CD4-positive, alpha-beta T cell treated with Interferon alpha-2 for 1 hour (primary cell): Measurements from ENCODE around the gene PTK6.
"Not testable (repeated sequence)": the region's sequence is repeated elsewhere in the genome, so short reads cannot be mapped to it uniquely, and the experiment has no call there.

Experiments used
- DNase-seq, 2 donors: peaks; one replicate each; pipeline ENCODE4 v3.0.0-alpha.2; 2020 to 2022

PTK6 gene

DNA sequence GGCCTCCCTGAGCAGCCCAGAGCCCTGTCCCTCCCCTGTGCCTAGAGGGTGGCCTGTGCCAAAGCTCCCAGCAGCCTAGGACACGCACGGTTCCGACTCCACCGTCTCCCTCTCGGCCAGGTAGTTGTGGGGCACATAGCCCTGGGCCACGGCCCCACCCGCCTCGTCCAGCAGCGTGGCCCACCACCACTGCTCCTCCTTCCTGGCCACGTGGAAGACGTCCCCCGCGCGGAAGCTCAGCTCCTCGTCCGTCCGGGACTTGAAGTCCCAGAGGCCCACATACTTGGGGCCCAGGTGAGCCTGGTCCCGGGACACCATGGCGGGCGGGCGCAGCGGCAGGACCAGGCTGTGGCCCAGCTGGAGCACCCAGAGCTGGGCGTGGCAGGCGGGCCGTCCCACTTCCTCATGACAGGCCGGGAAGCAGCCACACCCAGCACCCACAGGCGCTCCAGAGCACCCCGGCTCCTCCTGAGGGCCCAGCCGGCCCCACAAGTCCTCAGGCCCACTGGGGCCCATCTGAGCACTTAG is at the start of gene PTK6:
Gene PTK6, minus strand, starts transcription at position 380 of the 528 bp plus-strand sequence. Its CDS starts 62 bp downstream, at position 318.
- DNase-seq: peak; percentile 38 to 56

DNA sequence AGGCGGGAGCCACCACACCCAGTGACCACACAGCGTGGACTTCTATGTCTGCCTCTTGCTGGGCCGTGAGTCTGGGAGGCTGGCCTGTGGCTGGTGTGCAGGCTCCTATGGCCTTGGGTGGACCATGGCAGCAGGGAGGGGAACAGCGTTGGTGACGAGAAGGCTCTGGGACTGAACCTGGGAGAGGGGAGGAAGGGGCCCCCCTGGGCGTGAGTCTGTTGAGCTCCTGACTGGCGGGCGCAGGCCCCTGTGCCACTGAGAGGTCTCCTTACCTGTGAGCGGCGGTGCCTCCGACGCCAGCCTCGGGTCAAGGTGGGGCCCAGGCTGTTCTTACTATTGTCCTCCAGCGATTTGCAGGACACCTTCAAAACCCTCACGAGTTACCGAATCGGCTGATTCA is 49.6 kb upstream of the PTK6 start:
- DNase-seq: no peak

DNA sequence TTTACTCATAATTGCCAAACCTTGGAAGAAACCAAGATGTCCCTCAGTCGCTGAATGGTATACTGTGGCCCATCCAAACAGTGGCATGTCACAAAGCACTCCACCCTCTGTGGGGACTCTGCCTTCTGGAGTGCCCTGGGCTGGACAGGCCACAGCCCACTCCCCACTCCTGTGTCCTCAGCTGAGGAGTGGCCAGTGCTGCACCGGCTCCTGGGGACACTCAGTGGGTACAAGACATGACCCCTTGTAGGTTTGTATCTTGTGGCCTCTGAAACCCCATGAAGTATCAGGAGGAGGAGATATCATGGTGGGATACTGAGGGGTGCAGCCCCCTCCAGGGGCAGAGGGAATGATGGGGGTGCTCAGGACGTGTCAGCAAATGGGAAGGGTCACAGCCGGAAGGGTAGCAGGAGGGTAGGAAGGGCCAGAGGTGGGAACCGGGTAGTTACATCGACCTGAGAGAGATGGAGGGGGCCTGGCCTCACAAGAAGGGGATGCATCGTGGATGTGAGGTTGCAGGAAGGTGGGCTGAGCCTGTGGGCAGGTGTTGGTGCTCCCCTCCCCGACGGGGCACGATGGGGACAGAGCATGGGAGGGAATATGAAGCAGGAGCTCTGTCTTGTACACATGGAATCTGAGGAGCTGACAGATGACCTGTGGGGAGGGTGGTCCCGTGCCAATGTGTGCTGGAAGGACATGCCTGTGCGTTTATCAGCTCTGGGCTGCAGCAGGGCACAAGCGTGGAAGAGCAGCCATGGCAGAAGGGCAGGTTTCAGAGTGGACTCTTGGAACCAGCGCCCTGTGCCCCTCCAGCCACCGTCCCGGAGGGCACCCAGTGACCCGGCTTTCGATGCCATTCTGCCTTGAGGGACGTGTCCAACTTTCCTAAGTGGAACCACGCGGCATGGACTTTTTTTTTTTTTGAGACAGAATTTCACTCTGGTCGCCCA is 48.7 kb upstream of the PTK6 start:
- DNase-seq: no peak

DNA sequence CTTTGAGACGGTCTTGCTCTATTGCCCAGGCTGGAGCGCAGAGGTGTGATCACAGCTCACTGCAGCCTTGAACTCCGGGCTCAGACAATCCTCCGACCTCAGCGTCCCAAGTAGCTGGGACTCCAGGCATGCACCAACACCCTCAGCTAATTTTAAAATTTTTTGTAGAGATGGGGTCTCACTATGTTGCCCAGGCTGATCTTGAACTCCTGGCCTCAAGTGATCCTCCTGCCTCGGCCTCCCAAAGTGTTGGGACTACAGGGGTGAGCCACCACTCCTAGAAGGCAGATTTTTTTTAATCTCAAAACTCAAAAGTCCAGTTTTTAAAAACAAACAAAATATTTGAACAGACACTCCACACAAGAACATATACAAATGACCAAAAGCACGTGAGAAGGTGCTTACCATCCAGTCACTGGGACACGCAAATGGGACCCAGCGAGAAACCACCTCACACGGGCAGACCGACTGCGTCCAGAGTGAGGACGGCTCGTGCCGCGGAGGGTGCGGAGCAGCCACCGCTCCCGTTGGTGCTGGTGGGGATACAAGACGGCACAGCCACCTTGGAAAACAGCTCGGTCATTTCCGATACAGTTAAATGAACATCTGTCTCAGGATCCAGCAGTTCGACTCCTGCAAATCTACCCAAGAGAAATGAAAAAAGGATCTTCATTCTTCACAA is 45.3 kb upstream of the PTK6 start:
- DNase-seq: no peak

DNA sequence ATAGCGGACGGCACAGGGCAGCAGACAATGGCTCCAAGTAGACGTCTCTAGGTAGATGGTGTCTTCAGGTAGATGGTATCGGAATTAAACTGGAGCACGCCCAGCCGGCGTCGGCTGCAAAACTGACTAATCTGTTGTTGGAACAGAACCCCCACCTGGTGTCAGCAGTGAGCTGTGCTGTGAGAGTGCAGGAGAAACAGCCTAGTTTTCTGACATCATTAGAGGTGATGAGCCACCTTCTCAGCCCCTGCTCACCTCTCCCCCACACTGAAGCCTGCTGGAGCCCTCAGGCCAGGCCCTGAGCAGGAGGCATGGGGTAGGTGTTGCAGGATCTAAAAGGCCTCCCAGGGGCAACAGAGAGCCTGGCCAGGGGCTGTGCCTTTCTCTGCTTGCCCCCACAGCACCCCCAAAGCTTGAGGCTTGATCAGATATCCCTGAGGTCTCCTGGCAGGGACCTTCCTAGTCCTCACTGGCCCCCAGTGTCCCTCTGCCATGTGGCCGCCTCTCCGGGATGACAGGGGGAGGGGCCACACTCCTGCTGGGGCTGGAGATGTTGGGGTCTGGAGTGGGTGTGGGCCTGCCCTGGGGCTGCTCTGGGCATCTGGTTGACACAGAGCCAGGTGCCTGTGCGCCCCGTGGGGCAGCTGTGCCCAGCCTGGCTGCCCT is 43.8 kb upstream of the PTK6 start:
- peak; percentile 80 to 86 for DNase-seq

DNA sequence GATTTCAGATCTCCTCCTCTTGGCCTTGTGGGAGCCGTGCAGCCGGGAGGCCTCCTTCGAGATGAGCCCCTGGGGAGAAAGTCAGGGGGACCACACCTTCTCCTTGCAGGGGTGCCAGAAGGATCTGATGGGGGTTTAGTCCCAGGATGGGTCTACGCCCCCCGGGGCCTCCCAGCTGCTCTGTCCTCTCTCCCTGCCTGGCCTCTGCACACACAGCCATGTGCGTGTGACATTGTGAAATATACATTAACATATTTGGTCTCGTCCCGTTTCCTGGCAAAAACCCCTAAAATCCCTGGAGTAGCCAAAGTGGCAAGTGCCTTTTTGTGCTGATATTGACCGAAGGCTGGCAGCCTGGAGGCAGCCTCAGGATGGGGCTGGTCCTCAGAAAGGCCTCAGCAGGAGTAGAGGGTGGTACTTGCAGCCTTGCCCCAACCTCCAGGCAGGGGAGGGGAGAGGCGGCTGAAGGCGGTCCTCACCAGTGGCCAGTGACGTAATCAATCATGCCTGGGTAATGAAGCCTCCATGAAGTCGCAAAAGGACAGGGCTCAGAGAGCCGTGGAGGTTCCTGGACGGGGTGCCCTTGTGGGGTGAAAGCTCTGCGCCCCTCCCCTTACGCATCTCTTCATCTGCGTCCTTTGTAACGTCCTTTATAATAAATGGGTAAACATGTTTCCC is 42.0 kb upstream of the PTK6 start:
- DNase-seq: no peak

DNA sequence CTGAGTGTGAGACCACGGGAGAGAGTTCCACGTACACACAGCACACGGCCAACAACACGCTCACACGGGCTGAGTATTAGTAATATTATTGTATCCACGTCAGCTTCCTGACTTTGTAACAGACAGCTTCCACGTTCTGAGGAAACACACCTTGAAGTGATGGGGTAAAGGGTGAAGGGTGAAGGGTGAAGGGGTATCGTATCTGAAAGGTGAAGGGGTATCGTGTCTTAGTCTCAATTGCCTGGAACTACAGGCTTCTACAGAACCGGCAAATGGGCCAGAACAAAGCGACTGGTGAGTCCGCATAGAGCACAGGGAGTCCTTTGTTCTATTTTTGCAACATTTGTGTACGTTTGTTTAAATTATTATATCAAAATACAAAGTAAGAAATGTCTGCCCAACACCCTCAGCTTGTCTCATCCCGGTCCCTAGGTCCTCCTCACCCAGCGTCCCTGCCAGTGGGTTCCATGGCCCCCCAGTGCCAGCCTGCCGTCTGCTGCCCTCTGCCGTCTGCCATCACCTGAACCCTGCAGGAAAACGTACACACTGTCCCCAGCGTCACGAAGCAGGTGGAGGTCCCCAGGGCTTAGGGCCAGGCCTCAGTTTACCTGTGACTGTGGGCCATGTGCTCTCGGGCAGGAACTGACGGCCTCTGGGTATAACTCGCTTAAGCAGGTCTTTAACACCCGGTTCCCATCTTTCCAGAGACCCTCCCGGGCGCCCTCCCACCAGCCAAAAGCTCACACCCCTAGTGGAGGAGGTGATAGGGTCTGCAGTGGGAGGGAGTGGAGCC is 41.2 kb upstream of the PTK6 start:
- DNase-seq: no peak

DNA sequence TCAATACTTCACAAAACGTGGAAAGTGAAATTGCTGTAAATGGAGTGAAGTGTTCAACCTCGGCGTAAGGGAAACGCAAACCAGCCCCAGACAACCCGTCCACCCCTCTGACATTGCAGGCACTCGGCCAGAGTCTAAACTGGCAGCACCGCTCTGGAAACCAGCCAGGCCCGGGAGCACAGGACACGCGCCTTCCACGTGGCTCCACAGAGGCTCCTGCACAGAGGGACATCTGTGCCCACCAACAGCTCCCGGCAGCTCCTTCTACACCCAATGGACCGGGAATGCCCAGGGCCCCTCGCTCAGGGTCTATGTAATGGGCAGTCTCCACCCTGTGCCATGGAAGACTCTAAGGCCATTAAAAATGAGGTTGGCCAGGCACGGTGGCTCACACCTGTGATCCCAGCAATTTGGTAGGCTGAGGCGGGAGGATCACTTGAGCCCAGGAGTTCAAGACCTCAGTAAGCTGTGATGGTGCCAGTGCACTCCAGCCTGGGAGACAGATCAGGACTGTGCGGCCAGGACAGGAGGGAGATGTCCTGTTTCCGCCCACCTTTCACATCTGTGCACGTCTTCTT is 40.2 kb upstream of the PTK6 start:
- DNase-seq: no peak

DNA sequence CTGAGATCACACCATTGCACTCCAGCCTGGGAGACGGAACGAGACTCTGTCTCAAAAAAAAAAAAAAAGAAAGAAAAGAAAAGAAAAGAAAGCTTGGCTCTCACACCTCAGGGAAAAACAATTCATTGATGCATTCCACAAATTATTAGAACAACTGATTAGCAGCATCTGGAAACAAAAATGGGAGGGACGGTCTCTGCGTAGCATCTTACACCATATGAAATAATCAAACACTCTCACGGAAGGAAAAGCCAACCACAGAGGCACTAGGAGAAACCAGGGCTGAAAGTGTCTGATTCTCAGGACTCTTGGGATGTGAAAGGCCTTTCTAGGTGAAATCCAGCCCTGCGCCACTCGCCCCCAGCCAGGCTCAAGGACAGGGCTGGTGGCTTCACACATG is 39.1 kb upstream of the PTK6 start:
- no peak for DNase-seq

DNA sequence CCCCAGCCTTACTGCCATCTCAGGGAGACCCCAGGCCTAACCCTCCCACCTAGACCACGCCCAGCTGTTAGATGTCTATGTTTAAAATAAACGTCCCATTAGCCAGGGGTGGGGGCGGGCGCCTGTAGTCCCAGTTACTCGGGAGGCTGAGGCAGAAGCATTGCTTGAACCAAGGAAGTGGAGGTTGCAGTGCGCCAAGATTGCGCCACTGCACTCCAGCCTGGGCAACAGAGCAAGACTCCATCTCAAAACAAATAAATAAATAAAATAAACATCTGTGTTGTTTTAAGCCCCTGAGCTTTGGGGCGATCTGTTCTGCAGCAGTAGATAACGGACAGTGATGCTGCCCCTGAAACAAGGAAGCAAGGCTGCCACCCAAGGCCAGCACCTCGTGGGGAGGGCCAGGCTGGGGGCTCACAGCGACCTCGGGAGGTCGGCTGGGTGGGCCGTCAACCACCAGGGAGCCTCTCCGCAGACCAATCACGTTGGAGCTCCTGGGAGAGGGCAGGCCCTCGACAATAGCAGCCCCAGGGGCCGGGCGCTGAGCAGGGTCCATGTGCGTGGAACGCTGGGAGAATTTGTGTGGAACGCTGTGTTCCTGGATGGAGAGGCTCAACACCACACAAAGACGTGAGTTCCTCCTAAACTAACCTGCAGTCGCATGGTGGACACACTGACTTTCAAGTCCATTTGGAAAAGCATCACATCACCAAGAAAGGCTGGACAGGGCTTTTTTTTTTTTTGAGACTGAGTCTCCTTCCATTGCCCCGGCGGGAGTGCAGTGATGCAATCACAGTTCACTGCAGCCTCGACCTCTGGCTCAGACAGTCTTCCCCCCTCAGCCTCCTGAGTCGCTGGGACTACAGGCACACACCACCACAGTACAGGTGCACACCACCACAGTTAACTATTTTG is 37.9 kb upstream of the PTK6 start:
- DNase-seq: no peak

DNA sequence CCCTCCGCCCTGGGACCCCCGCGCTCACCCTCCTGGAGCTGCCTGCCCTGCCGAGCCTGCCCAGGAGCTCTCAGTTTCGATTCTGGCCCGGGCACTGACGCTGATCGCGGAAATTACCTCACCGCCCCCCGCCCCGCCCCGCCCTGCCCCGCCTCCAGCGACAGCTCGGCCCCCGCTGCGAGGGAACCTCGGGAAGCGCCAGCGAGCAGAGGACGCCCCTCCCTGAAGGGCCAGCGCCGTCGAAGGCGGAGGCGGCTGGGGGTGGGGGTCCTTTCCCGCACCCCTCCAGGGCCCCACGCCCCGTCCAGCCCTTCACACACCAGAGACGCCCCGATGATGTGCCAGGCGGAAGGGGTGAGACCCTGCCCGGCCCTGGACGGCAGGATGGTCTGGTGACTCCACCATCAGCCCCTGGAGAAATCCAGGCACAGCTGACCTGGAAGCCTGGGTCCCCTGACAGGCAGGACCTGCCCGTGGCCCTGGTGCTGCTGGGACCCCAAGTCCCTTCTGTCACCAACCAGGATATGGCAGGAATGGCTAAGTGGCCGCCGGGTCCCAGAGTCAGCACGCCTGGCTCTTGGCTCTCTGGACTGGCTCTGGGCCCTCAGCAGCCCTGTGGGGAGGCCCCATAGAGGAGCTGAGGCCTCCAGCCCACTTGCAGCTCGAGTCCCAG is 37.1 kb upstream of the PTK6 start, which contains the start of gene HELZ2:
Gene HELZ2, minus strand, starts transcription at position 84 of the 673 bp plus-strand sequence. CDS start 1,854 bp downstream, outside the sequence.
- peak; percentile 91 to 93 for DNase-seq

DNA sequence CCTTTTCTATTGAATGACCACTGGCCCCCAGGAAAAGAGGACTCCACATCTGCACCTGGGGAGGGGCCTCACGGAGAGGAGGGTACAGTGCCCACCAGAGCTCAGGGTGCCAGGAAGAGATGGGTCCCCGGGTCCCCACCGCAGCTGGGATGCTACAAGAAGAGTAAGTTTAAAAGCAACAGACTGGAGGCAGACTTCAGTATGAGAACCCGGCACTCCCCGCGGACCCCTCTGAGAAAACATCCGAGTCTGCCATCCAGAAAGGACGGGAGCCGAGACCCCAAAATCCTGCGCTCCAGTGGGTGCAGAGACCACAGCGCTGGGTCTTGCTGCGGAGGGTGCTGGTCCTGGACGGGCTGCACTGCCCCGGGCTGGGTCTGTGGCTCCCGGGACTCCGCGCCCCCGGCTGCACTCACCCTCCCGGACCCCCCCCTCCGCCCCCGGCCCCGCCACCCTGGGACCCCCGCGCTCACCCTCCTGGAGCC is 36.5 kb upstream of the PTK6 start:
- DNase-seq: peak in 1 of 2 donors; percentile 54

DNA sequence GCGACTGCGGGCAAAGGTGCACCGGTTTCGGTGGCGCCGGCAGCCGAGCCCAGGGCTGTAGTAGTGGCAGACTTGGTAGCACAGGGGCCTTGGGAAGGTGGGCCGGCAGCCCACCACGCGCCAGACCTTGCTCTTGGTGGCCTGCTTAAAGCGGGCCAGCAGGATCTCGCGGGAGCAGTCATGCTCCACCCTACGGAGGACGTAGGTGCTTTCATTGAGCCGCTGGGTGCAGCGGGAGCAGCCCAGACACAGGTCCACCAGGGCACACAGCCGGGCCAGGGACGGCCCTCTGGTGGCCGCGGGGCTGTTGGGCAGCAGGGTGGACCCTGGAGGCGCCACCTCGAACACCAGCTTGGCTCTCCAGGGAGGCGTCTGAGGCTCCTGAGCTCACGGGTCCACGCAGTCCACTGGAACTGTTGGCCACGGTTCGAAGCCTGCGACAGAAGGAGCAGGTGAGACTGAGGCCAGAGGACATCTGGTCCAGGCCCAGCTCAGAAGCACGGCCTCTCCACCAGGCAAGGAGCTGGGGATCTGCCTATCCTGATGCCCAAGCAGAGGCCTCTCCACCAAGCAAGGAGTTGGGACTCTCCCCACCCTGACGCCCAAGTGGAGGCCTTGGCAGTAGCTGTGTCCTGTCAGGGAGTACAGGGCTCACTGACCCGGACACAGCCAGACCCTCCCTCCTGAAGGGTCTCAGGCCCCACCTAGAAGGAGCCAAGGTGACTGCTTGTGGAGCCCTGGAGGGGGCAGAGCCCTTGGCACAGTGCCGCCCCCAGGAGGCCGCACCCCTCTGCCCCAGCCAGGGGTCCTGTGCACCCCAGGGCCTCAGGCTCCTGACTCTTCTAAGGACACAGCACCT is 35.8 kb upstream of the PTK6 start:
- peak; percentile 24 for DNase-seq

DNA sequence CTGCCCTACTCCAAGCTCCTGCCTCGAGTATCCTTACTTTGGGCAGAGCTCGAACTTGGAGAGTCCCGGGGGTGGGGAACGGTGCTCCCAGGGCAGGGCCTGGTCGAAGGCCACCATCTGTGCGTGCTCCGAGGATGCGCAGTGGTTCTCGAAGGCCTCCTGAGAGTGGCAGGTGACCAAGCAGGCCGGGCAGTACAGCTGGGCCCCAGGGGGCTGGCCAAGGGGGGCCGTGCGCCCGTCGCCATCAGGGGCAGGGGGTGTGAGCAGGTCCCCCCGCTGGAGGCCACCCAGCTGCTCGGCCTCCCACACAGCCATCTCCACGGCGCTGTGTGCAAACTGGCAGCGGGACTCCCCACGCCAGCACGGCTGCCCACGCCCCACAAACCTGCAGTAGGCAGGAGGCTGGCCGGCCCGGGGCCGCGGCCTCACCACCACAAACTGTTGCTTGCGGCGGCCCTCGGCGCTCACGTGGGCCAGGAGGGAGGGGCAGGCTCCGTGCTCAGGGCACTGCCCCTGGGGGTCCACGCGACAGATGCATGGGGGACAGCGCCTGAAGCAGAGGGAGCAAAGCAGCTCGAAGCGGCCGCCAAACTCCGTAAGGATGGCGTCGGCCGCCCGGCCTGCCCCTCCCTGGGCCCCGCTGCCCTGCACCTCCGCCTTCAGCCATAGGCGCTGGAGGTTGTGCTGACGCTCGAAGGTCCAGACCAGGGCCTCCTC is 35.1 kb upstream of the PTK6 start:
- no peak for DNase-seq

DNA sequence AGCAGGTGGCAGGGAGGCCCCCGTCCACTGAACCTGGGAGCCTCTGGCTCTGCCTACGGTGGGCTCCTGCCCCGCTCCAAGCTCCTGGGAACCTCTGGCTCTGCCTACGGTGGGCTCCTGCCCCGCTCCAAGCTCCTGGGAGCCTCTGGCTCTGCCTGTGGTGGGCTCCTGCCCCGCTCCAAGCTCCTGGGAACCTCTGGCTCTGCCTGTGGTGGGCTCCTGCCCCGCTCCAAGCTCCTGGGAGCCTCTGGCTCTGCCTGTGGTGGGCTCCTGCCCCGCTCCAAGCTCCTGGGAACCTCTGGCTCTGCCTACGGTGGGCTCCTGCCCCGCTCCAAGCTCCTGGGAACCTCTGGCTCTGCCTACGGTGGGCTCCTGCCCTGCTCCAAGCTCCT is 33.9 kb upstream of the PTK6 start:
- not testable (repeated sequence) for DNase-seq

DNA sequence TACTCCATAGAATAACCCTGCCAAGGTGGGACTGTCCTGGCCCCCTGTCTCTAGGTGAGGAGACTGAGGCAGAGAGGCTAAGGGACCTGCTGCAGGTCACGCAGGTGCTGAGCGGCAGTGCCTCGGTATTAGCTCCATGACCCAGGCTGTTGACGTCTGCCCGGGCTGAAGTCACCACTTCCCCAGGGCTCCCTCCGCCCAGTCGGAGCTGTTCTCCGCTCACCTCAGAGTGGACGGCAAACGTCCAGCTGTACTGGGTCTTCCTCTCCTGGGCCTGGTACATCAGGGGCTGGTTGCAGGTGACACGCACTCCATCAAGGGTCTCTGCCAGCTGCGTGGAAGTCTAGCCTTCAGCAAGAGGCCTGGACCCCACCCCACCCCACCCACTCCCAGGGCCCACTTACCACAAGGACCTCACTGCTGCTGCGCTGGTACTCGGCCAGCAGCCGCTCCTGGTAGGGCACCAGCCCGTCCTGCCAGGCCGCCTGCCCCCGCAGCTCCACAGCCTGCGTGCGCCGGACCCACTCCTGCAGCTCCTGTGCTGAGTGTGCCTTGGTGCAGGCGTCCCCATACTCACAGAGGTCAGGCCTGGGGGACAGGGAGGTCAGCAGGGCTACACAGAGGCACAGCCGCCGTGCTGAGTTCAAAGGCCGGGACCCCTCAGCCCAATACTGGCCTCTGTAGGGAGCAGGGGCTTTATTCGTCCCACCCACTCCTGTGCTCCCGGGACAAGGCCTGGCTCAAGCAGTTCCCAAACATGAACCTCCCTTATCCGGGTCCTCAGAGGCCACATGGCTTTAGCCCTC is 33.3 kb upstream of the PTK6 start:
- peak in 1 of 2 donors; percentile 41 for DNase-seq
